ENCODE data around the gene MARCHF3.

GRCh38 chr5:126864042-126864688, 166.2 kb downstream of the MARCHF3 start:
- TF ChIP-seq, protein P1, sequence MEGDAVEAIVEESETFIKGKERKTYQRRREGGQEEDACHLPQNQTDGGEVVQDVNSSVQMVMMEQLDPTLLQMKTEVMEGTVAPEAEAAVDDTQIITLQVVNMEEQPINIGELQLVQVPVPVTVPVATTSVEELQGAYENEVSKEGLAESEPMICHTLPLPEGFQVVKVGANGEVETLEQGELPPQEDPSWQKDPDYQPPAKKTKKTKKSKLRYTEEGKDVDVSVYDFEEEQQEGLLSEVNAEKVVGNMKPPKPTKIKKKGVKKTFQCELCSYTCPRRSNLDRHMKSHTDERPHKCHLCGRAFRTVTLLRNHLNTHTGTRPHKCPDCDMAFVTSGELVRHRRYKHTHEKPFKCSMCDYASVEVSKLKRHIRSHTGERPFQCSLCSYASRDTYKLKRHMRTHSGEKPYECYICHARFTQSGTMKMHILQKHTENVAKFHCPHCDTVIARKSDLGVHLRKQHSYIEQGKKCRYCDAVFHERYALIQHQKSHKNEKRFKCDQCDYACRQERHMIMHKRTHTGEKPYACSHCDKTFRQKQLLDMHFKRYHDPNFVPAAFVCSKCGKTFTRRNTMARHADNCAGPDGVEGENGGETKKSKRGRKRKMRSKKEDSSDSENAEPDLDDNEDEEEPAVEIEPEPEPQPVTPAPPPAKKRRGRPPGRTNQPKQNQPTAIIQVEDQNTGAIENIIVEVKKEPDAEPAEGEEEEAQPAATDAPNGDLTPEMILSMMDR (conservative IDR thresholded peaks at IDR 0.05 in 1 of 2, IDR thresholded peaks at IDR 0.05 in 1 of 2; ENCODE audit: low read depth in 1 of 2, low read length in 2 of 2): no peak
- no peak for TF ChIP-seq EZH2 (IDR thresholded peaks at IDR 0.05; ENCODE audit: low read length, missing control alignments)

Measured in fibroblast of lung (primary cell).